Renal cortex interstitium (tissue), 11 donors: ENCODE results near the gene NDUFA8. TPM values are rescaled to one million over a fixed set of nuclear protein-coding genes. Genes with fewer than 3 reads are reported as not detected.
A peak's percentile ranks its signal among the peaks of the same experiment; 100 is the strongest.

Source experiments
- DNase-seq, 11 donors: peaks; one replicate each; pipeline ENCODE4 v3.0.0-alpha.2; 2013; ENCODE audit warnings: low read depth in 9 of 11, low spot score in 4 of 11; ENCODE audit errors: extremely low read depth in 1 of 11
- polyA plus RNA-seq, 3 donors: library from polyadenylated mRNA; unstranded; fragments of 120-200 nt; gene quantifications; one replicate each; pipeline ENCODE4 v1.2.1, GENCODE V29; 2013; ENCODE audit not compliant: insufficient read length in 3 of 3

The NDUFA8 gene
- polyA plus RNA-seq, 3 donors = 71.7 to 90.3 (median 79.6) TPM

DNA sequence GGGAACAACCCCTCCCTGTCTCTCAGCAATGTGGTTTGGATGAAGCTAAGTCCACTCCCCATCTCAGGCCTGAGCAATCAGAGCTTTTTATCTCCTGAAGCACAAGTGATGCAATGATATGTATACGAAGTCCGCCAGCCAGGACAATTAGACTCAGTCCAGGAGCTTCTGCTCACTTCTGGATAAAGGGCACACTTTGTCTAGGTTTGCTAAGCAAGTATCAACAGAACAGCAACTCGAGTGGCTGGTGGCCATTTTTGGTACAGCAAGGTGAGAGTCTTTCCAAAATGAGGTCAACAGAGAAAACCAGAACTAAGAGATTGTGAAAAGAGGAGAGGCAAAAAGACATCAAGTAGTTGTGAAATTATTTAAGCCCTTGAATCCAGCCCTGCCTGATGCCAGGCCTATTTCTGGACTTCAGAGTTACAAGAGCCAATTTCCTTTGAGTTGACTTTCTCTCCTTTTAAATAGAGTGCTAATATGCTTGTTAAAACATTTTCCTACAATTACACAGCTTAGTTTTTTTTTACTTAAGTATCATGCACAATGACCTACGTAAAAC is 8.2 kb downstream of the NDUFA8 start:
- no peak for DNase-seq

DNA sequence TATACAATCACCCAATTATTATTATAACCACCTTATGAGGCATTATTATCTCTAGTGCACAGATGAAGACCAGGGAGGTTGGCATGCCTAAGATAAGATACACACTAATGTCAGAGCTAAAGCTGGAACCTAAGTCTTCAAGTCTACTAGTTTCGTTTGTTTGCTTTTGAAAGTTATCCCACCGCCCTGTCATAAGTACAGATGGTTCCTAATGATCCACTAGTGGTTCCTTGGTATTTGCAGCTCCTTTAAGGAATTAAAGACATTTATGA is 14.1 kb downstream of the NDUFA8 start:
- DNase-seq = no peak

GRCh38 chr9:122144836-122145591 is 14.6 kb downstream of the NDUFA8 start:
- no peak for DNase-seq

- no peak for DNase-seq
Observed at GRCh38 chr9:122143876-122144405, 15.6 kb downstream of the NDUFA8 start.

- DNase-seq = no peak
Observed at GRCh38 chr9:122143296-122143695, 16.3 kb downstream of the NDUFA8 start.

DNA sequence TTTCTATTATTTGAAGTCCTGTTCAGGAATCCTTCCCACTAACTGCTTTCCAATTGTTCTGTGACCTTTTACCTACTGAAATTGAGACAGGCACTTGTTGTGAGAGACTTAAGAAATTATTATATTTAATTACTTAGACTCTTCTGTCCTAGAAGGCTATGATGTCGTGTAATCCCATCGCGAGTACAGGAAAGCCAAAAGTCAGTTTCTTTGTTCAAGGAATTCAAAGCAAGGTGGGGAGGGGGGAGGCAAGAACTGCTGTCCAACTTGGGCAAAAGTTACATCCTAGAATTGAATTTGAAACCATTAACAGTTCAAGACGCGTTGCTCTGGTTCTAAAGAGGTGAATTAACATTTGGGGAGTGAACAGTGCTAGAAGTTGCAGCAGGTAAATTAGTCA is 17.9 kb downstream of the NDUFA8 start:
- no peak for DNase-seq

DNA sequence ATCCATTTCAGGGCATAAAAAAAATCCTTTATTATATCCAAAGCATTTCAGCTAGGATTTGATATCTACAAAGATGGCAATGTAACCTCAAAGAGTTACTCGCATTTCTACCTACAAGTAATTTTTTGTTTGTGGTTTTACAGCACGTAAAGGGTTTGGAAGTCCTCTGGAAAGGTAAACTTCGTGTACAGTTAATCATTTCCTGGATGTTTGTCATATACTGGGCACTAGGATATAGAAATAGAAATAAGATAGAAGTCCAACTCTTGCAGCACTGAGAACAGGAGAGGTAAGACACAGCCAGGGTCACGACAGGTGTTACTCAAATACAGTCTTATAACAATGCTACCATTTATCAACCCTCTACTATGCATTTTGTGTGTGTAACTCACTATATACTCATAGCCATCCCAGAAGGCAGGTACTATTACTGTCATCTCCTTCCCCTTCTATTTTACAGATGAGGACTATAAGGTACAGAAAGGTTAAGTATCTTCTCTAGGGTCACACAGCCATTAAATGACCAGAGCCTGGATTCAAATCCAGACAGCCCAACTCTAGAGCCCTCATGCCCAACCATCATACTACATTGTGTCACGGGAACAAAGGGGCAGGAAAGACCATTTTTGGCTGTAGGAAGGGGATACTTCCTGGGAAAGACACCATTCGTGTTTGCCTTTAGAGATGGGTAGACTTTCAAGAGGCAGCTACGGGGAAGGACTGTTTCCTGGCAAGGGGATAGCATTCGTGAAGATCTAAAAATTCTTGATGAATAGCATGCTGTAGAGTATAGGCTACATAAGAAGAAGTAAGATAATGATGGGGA is 19.0 kb downstream of the NDUFA8 start:
- DNase-seq = no peak

DNA sequence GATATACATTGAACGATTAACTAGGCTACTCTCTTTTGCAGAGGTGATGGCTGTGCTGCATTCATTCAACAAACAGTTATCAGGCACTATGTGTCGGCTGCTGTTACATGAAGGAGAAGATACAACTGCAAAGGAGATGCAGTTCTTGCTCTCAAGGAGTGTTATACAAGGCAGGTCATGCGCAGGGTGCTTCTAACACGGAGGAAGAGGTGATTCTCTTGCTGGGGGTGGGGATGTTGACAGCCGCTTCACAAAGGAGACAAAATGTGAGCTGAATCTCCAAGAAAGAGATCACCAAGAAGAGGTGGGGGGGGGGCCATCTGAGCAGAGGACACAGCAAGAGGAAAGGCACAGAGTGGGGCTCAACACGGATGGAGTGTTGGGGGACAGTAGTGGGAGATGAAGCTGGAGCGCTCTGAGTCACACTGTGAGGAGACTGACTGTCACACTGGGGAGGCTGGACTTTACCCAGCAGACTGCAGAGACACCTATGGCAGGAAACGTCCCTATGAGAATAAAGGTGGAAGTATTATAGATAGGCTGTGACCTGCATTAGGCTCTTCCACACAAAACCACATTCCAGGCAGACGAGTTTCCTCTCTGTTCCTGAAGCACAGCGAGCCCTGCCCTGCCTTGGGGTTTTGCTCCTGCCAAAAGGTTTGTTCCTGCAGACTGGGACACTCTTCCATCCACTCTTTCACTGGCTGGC is 20.9 kb downstream of the NDUFA8 start:
- DNase-seq = no peak

DNA sequence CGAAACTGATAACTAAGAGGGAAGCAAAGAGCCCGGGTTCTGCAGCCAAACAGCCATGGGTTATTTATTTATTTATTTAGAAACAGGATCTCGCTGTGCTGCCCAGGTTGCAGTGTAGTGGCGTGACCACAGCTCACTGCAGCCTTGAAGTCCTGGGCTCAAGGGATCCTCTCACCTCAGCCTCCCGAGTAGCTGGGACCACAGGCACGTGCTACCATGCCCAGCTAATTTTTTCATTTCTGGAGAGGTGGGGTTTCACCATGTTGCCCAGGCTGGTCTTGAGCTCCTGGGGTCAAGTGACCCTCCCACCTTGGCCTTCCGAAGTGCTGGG is 24.1 kb downstream of the NDUFA8 start:
- no peak for DNase-seq

DNA sequence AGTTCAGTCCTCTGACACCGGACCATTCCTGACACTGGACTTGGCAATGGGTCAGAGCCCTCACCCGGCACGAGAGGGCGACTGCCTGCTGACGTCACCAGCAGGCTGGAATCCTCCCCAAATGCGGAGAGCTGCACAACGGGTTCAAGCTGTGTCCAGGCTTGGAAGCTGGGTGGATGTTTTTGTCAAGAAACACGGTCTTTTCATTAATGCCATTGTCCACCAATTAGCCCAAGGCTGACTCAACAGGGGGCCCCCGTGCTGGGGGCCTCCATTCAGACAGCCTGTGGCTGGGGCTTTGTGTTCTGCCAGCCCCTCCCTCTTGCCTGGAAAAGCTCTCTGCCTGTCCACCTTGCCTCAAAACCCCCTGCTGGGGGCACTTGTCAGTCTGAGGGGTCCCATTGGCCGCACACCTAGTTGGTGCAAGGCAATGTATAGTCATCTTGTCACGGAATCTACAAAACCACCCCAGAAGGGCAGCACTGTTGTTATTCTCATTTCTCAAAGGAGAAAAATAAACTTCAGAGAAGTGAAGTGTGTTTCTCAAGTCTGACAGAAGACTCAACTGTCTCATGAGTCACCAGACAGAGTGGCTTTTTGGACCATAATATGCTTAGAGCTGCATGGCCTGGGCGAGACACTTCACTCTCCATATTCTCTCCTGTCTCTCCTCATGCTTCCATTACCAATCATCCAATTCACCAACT is 24.6 kb downstream of the NDUFA8 start:
- DNase-seq = no peak

DNA sequence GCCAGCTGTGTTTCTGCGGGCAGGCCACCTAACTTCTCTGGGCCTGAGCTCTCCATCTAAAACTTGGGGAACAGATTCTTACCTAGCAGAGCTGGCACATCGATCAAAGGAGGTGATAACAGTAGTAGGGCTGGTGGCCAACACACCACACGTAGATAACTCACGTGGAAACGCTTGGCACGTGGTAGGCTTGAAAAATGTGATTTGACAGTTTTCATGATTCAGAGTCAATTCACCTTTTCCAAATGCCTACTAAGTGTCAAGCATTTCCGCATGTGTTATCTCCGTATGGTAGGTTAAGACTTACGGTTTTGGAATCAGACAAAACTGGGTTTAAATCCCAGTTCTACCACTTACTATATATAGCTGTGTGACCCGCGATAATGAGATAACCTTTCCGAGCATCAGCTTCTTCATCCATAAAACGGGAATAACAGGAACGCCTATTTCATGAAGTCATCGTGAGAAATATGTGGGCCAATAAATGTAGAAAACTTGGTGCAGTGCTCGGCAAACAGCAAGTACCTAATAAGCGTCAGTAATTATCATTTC is 25.5 kb downstream of the NDUFA8 start:
- no peak for DNase-seq

- no peak for DNase-seq
Observed at GRCh38 chr9:122133263-122133983, 26.2 kb downstream of the NDUFA8 start.

DNA sequence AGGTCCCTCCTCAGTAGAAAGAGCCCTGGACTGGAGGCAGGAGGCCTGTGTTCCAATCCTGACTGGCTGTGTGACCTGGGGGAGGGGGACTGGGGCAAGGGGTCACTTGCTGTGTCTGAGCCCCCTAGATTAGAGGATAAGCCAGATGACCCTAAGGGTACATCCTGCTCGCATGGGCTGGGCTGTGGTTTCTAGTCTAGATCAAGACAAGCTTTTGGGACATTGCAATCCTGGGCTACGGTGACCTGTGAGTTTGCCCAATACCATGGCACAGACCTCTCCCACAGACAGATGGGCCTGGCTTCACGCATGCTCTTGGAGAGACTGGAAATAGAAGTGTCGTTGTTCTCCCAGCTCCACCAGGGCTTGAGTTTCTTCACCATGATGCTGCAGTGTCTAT is 27.0 kb downstream of the NDUFA8 start:
- DNase-seq = no peak

GRCh38 chr9:122131401-122132001 is 28.1 kb downstream of the NDUFA8 start:
- peak in 1 of 11 donors; percentile 35 for DNase-seq

GRCh38 chr9:122130837-122131236 is 28.7 kb downstream of the NDUFA8 start:
- DNase-seq = no peak

GRCh38 chr9:122129969-122130368 is 29.6 kb downstream of the NDUFA8 start:
- no peak for DNase-seq

DNA sequence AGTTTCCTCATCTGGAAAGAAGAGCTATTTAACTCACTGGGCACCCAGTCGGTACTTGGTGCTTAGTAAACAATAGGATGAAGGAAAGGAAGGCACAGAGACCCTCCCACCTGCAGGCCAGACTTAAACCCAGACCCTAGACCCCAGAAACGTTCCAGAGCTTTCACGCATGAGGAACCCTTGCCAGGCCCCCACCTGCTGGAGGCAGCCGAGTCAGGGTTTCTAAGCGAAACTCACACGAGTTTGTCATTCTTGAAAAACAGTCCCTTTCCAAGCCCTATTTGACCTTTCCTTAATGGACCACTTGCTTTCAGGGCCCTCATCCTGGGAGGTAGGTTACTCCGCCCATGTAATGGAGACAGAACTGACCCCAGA is 30.6 kb downstream of the NDUFA8 start:
- no peak for DNase-seq
